HK-2 (cell line): ENCODE data around the gene GPX7.

Experiments used
- DNase-seq: peaks from one replicate; pipeline ENCODE4 v3.0.0-alpha.2; 2018; ENCODE audit not compliant: unreplicated experiment

Gene GPX7

GRCh38 chr1:52629325-52629643 is 27.1 kb downstream of the GPX7 start:
- DNase-seq: no peak

GRCh38 chr1:52629667-52630066 is 27.5 kb downstream of the GPX7 start:
- DNase-seq: no peak

DNA sequence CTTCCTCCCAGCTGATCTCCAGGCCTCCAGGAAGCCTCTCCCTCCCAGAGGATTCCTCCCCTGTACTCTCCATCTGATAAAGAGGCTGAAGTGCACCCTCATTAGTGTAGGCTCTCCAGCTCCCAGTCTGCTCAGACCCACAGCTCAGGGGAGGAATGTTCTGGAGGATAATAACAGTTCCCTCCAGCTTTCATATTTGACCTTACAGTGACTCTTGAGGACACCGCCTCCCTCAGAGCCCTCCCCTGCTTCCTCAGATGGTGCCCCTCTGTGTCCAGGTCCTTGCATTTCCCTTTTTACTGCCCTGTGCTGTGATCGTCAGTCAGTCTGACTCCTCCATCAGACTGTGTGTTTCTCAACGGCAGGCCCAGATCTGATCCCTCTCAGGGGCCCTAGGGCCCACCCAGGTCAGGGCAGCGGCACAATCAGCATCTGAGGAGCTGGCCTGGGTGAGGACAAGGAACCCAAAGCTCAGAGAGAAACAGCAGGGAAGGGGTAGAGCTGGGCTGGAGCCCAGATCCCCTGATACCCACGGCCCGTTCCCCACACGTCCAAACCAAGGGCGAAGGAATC is 29.7 kb downstream of the GPX7 start:
- no peak for DNase-seq

DNA sequence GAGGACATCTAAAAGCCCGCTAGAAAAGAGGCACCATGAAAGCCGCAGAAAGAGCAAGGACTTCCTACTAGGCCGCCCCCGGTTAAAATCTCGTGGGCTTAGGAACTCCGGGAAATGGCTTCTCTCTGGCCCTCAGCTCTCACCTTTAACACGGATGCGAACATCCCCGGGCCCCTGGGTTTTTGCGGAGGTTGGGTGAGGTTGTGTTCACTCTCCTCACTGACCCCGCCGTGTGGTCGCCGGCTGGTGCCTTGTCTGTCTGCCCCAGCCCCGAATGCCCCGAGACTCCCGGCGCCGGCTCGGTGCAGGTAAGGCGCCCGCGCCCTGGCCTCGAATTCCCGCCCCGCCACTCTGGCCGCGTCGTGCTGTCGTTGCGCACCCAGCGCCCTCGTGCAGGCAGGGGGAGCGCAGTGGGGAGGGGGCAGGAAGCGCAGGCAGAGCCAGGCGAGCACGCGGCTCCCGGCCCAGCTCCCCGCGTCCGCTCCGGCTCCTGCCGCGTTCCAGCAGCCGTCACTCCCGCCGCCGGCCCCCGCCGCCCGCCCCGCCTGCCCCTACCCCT is 30.6 kb downstream of the GPX7 start, which contains the start of gene SHISAL2A:
SHISAL2A (plus strand) TSS at position 437 of the 559 bp plus-strand sequence. CDS start 326 bp downstream, outside the sequence.
- DNase-seq: no peak

- DNase-seq: no peak
These were observed 31.2 kb downstream of the GPX7 start for GRCh38 chr1:52633291-52633754.

- no peak for DNase-seq
These were observed 31.9 kb downstream of the GPX7 start for GRCh38 chr1:52634111-52634510.

GRCh38 chr1:52635321-52636089 is 33.3 kb downstream of the GPX7 start:
- DNase-seq: no peak

DNA sequence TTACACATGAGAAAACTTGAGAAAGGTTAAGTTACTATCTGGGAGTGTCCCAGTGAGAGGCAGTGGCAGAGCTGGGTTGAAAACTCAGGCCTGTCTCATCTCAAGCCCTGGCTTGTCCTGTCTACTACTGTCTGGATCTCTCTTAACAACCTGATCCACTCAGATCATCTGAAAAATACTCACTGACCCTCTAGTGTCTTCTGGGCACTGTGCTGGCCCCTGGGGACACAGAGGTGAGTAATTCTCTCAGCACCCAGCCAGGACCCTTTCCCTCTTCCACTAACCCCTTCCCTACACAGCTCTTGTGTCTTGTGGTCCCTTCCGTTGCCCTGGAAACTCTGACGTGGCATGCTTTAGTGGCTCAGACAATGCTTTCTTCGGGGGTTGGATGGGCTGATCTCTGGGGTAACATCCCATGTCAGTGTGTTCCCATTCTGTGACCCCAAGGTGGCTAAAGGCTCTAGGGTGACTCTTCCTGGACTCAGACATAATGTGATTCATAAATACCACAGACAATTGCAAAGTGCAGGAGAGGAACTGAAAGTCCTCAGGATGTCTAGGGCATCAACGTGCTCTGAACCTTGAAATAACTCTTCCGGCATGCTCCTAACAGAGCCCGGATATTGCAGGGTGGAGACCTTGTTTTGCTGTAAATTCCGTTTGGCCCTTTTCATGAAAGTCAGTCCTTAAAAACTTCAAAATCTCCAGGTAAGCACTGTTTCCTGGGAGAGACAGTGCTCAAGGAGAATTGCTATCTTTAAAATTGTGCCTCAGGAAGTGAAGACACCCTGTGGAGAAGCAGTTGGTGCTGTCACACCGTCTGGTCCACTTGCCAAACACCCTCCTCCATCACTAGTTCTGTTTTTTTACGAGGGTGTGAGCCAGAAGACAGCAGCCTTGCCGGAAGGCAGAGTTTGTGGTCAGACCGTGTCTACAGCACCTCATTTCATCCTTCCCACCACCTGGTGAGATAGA is 34.8 kb downstream of the GPX7 start:
- no peak for DNase-seq

GRCh38 chr1:52637946-52638345 is 35.8 kb downstream of the GPX7 start:
- no peak for DNase-seq

DNA sequence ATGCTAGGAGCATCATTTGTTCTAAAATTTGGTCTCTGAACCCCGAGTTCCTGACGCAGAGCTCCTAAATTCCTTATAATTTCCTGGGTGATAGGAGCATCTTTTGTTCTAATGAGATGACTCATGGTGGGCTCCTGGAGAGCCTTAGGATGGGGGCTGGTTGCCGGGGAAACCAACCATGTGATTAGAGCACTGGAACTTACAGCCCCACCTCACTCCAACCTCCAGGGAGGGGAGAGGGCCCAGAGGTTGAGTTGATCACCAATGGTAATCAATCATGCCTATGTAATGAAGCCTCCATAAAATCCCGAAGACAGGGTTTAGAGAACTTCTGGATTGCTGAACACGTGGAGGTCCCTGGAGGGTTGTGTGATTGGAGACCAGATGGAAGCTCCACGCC is 38.5 kb downstream of the GPX7 start:
- no peak for DNase-seq

GRCh38 chr1:52641307-52641706 is 39.1 kb downstream of the GPX7 start:
- DNase-seq: no peak

DNA sequence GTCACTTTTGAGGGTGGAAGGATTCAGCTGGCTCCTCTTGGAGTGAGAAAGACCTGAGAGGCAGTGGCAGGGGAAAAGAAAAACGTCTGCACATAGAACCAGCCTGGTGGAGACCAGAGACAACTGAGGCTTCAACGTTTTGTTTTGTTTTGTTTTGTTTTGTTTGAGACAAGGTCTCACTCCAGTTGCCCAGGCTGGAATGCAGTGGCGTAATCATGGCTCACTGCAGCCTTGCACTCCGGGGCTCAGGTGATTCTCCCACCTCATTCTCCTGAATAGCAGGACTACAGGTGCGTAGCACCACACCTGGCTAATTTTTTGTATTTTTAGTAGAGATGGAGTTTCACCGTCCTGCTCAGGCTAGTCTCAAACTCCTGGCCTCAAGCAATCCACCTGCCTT is 43.1 kb downstream of the GPX7 start:
- no peak for DNase-seq

GRCh38 chr1:52651904-52652303 is 49.7 kb downstream of the GPX7 start:
- no peak for DNase-seq

DNA sequence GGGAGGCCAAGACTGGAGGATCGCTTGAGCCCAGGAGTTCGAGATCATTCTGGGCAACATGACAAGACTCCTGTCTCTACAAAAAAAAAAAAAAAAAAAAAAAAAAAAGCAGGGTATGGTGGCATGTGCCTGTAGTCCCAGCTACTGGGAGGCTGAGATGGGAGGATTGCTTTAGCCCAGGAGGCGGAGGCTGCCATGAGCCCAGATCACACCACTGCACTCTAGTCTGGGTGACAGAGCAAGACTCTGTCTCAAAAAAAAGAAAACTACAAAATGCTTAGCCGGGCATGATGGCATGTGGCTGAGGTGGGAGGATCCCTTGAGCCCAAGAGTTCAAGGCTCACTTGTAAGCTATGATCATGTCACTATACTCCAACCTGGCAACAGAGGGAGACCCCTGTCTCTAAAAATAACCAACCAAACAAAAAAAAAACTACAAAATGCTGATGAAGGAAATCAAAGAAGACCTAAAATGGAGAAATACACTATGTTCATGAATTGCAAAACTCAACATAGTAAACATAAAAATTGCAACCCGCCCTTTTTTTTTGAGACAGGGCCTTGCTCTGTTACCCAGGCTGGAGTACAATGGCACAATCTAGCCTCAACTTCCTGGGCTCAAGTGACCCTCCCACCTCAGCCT is 51.2 kb downstream of the GPX7 start:
- no peak for DNase-seq

GRCh38 chr1:52654063-52654462 is 51.9 kb downstream of the GPX7 start:
- DNase-seq: no peak

DNA sequence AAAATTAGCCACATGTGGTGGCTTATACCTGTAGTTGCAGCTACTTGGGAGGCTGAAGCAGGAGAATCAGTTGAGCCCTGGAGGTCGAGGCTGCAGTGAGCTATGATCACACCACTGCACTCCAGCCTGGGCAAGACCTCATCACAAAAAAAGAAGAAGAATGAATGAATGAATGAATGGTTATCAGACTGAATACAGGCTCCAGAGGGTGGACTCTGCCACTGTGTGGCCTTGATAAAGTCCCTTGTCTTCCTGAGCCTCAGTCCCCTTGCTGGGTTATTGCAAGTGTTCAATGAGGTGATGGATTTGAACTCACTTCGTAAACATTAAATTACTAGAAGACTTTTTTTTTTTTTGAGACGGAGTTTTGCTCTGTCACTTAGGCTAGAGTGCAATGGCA is 55.5 kb downstream of the GPX7 start:
- no peak for DNase-seq
